GM13977 (cell line): ENCODE measurements around the gene ARHGEF28.
A peak's percentile ranks its signal among the peaks of the same experiment; 100 is the strongest.

Experiments used
- DNase-seq: peaks from one replicate; pipeline ENCODE4 v3.0.0; 2012; ENCODE audit warnings: low spot score
- CTCF ChIP-seq: IDR thresholded peaks from 2 replicates; pipeline ENCODE4 v1.5.1; 2012; ENCODE audit warnings: mild to moderate bottlenecking, control low read depth; ENCODE audit not compliant: insufficient read depth; ENCODE audit errors: extremely low read depth, missing control alignments
- in situ Hi-C: fragments of 300-500 bp; cut with MboI; formaldehyde crosslinking; loops from one replicate; pipeline ENCODE4 v1.12.0; 2022; ENCODE audit warnings: low sequenced_read_pairs, low pct_unique_long_range_greater_than_20kb, mixed read lengths, inconsistent platforms; ENCODE audit not compliant: unreplicated experiment

The ARHGEF28 gene

DNA sequence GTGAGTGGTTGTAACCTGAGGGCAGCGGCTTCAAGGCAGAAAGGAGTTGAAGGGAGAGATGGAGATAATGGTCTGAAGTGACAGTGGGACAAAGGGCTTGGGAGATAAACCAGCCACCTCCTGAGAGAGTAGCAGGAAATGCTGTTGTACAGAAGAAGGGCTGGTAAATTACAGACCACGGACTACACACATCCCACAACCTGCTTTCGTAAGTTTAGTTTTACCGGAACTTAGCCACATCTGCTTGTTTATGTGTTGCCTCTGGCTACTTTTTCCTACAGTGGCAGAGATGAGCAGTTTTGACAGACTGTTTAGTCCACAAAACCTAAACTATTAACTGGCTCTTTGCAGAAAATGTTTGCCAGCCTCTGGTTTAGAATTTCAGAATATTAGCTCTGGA is 269.5 kb downstream of the ARHGEF28 start:
- no peak for TF ChIP-seq CTCF
- in situ Hi-C loops: no loop called here

DNA sequence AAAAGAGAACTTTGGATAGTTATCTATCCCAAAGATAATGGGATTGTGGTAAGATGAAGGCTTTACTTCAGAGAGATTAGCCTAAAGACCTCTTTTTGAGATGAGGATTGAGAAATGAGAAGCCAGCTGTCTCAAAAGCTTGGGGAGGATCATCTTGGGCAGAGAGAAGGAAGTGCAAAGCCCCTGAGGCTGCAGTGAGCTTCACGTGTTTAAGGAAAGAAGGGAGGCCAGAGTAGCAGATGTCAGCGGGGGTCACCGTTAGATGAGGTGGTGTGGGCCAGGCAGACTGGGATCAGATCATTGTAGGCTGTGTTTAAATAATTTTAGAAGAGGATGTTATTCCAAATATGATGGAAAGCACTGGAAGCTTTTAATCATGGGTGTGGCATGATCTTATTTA is 270.1 kb downstream of the ARHGEF28 start:
- TF ChIP-seq CTCF: no peak
- in situ Hi-C loops: no loop called here
- DNase-seq: no peak

More for the DNA sequence above, 269.5 kb downstream of the ARHGEF28 start:
- DNase-seq: no peak

GRCh38 chr5:73896668-73897067 is 270.7 kb downstream of the ARHGEF28 start:
- no peak for DNase-seq
- in situ Hi-C loops: no loop called here

GRCh38 chr5:73897893-73898292 is 271.9 kb downstream of the ARHGEF28 start:
- DNase-seq: no peak
- TF ChIP-seq CTCF: no peak
- in situ Hi-C loops: no loop called here

More at GRCh38 chr5:73896668-73897067, 270.7 kb downstream of the ARHGEF28 start:
- no peak for TF ChIP-seq CTCF

- in situ Hi-C loops: no loop called here
- no peak for TF ChIP-seq CTCF
- DNase-seq: peak; percentile 64
Observed at GRCh38 chr5:73899055-73899454, 273.1 kb downstream of the ARHGEF28 start.

DNA sequence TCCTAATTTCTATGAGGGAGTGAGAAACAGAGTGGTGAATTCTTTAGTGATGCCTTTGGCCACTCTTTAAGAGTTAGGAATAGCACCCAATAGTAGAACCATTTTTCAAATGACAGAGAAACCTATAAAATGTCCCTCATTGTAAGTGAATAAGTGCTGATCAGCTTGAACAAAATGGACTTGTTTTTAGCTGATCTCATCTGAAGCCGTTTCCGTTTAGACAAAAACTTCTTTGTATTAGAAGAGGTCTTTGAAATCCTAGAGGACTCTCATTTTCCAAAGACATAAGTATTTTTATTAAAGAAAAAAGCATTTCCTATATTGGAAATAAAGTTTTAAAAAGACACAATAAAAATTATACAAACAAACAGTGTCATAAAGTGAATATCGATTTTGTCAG is 273.9 kb downstream of the ARHGEF28 start:
- no peak for TF ChIP-seq CTCF
- no peak for DNase-seq
- in situ Hi-C loops: loop anchor here (5.0 to 25.0 kb wide), 2 partner anchors 747 to 1012 kb away; no protein-coding TSS in a partner anchor

DNA sequence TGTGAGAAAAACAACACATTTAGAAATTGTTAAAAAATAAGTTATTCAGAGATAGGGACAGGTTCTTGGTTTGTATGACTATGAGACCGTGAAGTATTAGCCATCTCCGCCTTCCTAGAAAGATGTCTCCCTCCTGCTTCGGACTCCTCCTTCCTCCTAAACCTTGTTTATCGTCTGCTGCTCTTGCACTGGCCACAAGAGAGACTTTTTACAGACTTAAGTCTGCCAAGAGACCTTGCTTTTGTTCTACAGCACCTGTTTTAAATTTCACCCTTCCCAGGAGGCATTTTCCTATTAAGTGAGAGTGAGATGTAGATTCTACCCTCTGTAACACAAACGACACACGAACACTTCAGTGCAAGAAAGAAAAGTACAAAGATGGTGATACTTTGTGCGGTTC is 274.6 kb downstream of the ARHGEF28 start:
- in situ Hi-C loops: loop anchor here (5.0 to 25.0 kb wide), 2 partner anchors 747 to 1012 kb away; no protein-coding TSS in a partner anchor
- DNase-seq: no peak
- no peak for TF ChIP-seq CTCF
